HepG2 (cell line): Measurements from ENCODE around the gene IL1RAPL1. TPM values are rescaled to one million over a fixed set of nuclear protein-coding genes. Genes with fewer than 3 reads are reported as not detected.

Experiments used
- ATAC-seq: fragments of 200-7000 bp; cut with Tn5 transposase; 3 replicates; pipeline ENCODE4 v1.9.1; 2020; ENCODE audit warnings: mild to moderate bottlenecking, moderate library complexity
- BruUV-seq: library from RNA; stranded (reverse); fragments of 400-500 nt; replicated peaks from 2 replicates; lab custom pipeline; 2021; lab: Mats Ljungman, UMichigan
- CTCF ChIA-PET: fragments of 300-600 bp; formaldehyde crosslinking; extraction: SDS; loops from one replicate; lab custom pipeline; 2021; ENCODE audit warnings: low total read pairs, inconsistent platforms, low intra/inter-chr PET ratio; lab: Yijun Ruan, JAX
- POLR2A ChIA-PET: fragments of 350-600 bp; sonication (Branson Sonifier 250); formaldehyde crosslinking; loops from one replicate; lab custom pipeline; 2020; ENCODE audit warnings: antibody characterized with exemption, inconsistent platforms; lab: Yijun Ruan, JAX
- DNase-seq: peaks from one replicate; pipeline ENCODE4 v3.0.0-alpha.2; 2015; ENCODE audit warnings: low spot score
- FAIRE-seq: peaks from 3 replicates; lab custom pipeline; 2011; peaks lifted over from hg19 to GRCh38; lab: Jason Lieb, UNC
- H2AFZ ChIP-seq: one replicate; pipeline ENCODE4 v1.6.1; 2011; ENCODE audit warnings: low read length, inconsistent platforms
- H3K27ac ChIP-seq: fragments of 300-600 bp; 3 replicates; pipeline ENCODE4 v1.8.0; 2011; ENCODE audit warnings: mixed run types, mild to moderate bottlenecking, mixed read lengths, low read length, inconsistent platforms; ENCODE audit not compliant: insufficient read depth; ENCODE audit errors: extremely low read length
- H3K27me3 ChIP-seq, 2 experiments: fragments of 200-600 bp in 1 of 2; 2 replicates in 1 of 2; 3 replicates in 1 of 2; pipeline versions ENCODE4 v1.6.0 to v1.8.0; 2011; ENCODE audit warnings: low read length in 2 of 2, mild to moderate bottlenecking in 2 of 2, moderate library complexity in 2 of 2, inconsistent platforms in 1 of 2; ENCODE audit not compliant: insufficient read depth in 2 of 2, control insufficient read depth in 1 of 2
- H3K36me3 ChIP-seq, 2 experiments: fragments of 200-600 bp in 1 of 2; replicated peaks in 1 of 2; 2 replicates in 1 of 2; 3 replicates in 1 of 2; pipeline versions ENCODE4 v1.5.1 to v1.8.0; 2011; ENCODE audit warnings: low read length in 2 of 2, inconsistent platforms in 1 of 2; ENCODE audit not compliant: insufficient read depth in 2 of 2, control insufficient read depth in 1 of 2
- H3K4me1 ChIP-seq: 2 replicates; pipeline ENCODE4 v1.5.1; 2012; ENCODE audit warnings: low read length, inconsistent platforms; ENCODE audit not compliant: insufficient read depth
- H3K4me2 ChIP-seq: 2 replicates; pipeline ENCODE4 v1.6.0; 2011; ENCODE audit warnings: low read depth, low read length, inconsistent platforms
- H3K4me3 ChIP-seq, 3 experiments: fragments of 200-600 bp in 1 of 3; sonication (generic), shearing (Covaris generic) in 1 of 3; replicated peaks in 1 of 3; 2 replicates each; pipeline ENCODE4 v1.5.1; 2011 to 2016; ENCODE audit warnings: low read length in 3 of 3, inconsistent platforms in 2 of 3, low read depth in 2 of 3, mild to moderate bottlenecking in 2 of 3, control low read depth in 1 of 3, mixed read lengths in 1 of 3; ENCODE audit not compliant: insufficient read depth in 1 of 3
- H3K79me2 ChIP-seq: one replicate; pipeline ENCODE4 v1.6.1; 2011; ENCODE audit warnings: low read length, inconsistent platforms; ENCODE audit not compliant: insufficient read depth
- H3K9ac ChIP-seq: 2 replicates; pipeline ENCODE4 v1.6.0; 2011; ENCODE audit warnings: mild to moderate bottlenecking, low read depth, low read length, inconsistent platforms; ENCODE audit not compliant: insufficient read depth
- H3K9me3 ChIP-seq: 2 replicates; pipeline ENCODE4 v1.5.1; 2012; ENCODE audit warnings: mild to moderate bottlenecking, low read length
- H4K20me1 ChIP-seq: 2 replicates; pipeline ENCODE4 v1.6.0; 2011; ENCODE audit warnings: inconsistent platforms, mild to moderate bottlenecking, low read length, moderate library complexity; ENCODE audit not compliant: insufficient read depth
- ARNTL ChIP-seq: sonication (generic); formaldehyde crosslinking; IDR thresholded peaks from 2 replicates; pipeline ENCODE4 v1.4.0; 2020; ENCODE audit warnings: mild to moderate bottlenecking, missing genetic modification reagents
- DNMT3B ChIP-seq: conservative IDR thresholded peaks from 2 replicates; pipeline ENCODE4 v1.6.1; 2016; ENCODE audit warnings: missing biosample characterization, control low read depth
- KDM6A ChIP-seq: IDR thresholded peaks from 2 replicates; pipeline ENCODE4 v1.6.1; 2016; ENCODE audit warnings: low read depth
- RCOR2 ChIP-seq: IDR thresholded peaks from 2 replicates; pipeline ENCODE4 v1.6.1; 2016; ENCODE audit warnings: missing biosample characterization, missing genetic modification reagents
- TCF12 ChIP-seq, 2 experiments: fragments of 450-650 bp in 1 of 2; sonication (generic) in 1 of 2; formaldehyde crosslinking in 1 of 2; IDR thresholded peaks; 2 replicates each; pipeline versions ENCODE4 v1.6.1 to v1.8.0; 2017 to 2022; ENCODE audit warnings: antibody characterized with exemption in 1 of 2, mild to moderate bottlenecking in 1 of 2, missing genetic modification reagents in 1 of 2, moderate library complexity in 1 of 2
- TRIM22 ChIP-seq: fragments of 450-650 bp; IDR thresholded peaks from 2 replicates; pipeline ENCODE4 v1.6.1; 2017
- ZBTB38 ChIP-seq: sonication (generic); formaldehyde crosslinking; IDR thresholded peaks from 2 replicates; pipeline ENCODE4 v1.5.1; 2020; ENCODE audit warnings: mild to moderate bottlenecking, missing genetic modification reagents
- ZNF367 ChIP-seq: sonication (generic); formaldehyde crosslinking; IDR thresholded peaks from 2 replicates; pipeline ENCODE4 v1.4.0; 2020; ENCODE audit warnings: missing genetic modification reagents, borderline replicate concordance
- ZNF530 ChIP-seq: sonication (generic); formaldehyde crosslinking; IDR thresholded peaks from 2 replicates; pipeline ENCODE4 v1.5.0; 2020; ENCODE audit warnings: low read depth, mild to moderate bottlenecking, missing genetic modification reagents
- ZNF577 ChIP-seq: sonication (generic); formaldehyde crosslinking; IDR thresholded peaks from 2 replicates; pipeline ENCODE4 v1.4.0; 2020; ENCODE audit warnings: mild to moderate bottlenecking, low read depth, missing genetic modification reagents, borderline replicate concordance
- ZNF773 ChIP-seq: sonication (generic); formaldehyde crosslinking; IDR thresholded peaks from 2 replicates; pipeline ENCODE4 v1.4.0; 2020; ENCODE audit warnings: missing genetic modification reagents, borderline replicate concordance
- WGBS: methylation state at CpG from one replicate; pipeline ENCODE4 v1.1.6; 2017; ENCODE audit warnings: low lambda C conversion rate; 5-methylcytosine and 5-hydroxymethylcytosine counted together
- in situ Hi-C: cut with HindIII; loops from 2 replicates; pipeline ENCODE4 v1.10.0; 2017; ENCODE audit warnings: low pct_unique_long_range_greater_than_20kb; ENCODE audit not compliant: extremely low pct_ligation_motif_present
- intact Hi-C: fragments of 100-400 bp; cut with micrococcal nuclease; formaldehyde crosslinking; loops from one replicate; pipeline ENCODE4 v1.10.0; 2022; ENCODE audit not compliant: unreplicated experiment
- polyA plus RNA-seq, 8 experiments: library from polyadenylated mRNA; depleted of rRNA in 3 of 8; stranded (reverse) in 7 of 8; unstranded in 1 of 8; fragments of >200 nt; fragmentation: Illumina TruSeq in 4 of 8; extraction: Trizol in 4 of 8; gene quantifications; 2 replicates each; pipeline versions ENCODE4 v1.2.1 to v1.2.3, GENCODE V29; 2011 to 2016; ENCODE audit warnings: low read depth in 4 of 8, missing spikeins in 1 of 8, mixed read lengths in 1 of 8; ENCODE audit not compliant: insufficient read depth in 1 of 8
- total RNA-seq, 5 experiments: library from RNA; depleted of rRNA; stranded (reverse); fragments of >200 nt; fragmentation: Illumina TruSeq; extraction: Trizol; gene quantifications; 2 replicates each; pipeline ENCODE4 v1.2.3, GENCODE V29; 2016; ENCODE audit warnings: low read depth in 1 of 5
- TF ChIP-seq, protein P1 (sequence below): sonication (generic); formaldehyde crosslinking; IDR thresholded peaks from 2 replicates; pipeline ENCODE4 v1.4.0; 2020; ENCODE audit warnings: missing genetic modification reagents

The IL1RAPL1 gene
- total and polyA plus RNA-seq, 2 of the 13 experiments (the other 11 are each of a cell fraction or from before 2014, with no cell fraction given), result 0.04 TPM; not detected in 1

DNA sequence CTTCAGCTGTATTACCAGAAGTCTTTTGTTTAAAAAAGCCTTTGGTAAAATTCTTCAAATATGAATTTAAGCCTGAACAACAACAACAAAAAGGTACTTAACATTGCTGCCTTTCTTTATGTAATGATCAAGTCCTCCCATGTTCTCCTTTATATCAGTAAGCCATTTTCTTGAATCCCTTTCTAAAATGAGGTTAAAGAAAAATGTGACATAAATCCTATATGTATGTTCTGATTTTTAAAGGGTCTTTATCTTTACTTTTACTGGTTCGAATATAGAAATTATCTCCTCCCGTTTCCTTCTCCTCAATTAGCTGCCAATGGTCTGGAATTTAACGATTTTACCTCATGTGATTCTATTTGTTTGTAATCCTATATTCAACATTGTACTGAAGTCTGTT, 522.8 kb downstream of the IL1RAPL1 start:
- H3K4me3 ChIP-seq, result no peak overlapping the region
- H3K36me3 ChIP-seq, result no peaks in the 10 kb centered on the region
- H3K9ac ChIP-seq, result no peak overlapping the region
- no peak overlapping the region for H3K4me2 ChIP-seq
- no peaks in the 10 kb centered on the region for H4K20me1 ChIP-seq
- H3K9me3 ChIP-seq, result no peaks in the 10 kb centered on the region
- no TSS peak for BruUV-seq
- H3K27me3 ChIP-seq, result no peaks in the 10 kb centered on the region
- intact Hi-C loops (no loop called here), in situ Hi-C loops (no loop called here)
- no peak overlapping the region for H3K27ac ChIP-seq
- no peak overlapping the region for H2AFZ ChIP-seq
- ATAC-seq (no peak), FAIRE-seq (no peak), DNase-seq (no peak)
- H3K79me2 ChIP-seq, result no peaks in the 10 kb centered on the region
- ChIA-PET POLR2A (no interaction called here), CTCF (no interaction called here)
- no peak for TF ChIP-seq TRIM22
- TF ChIP-seq KDM6A (CRISPR knock-in tag), result no peak
- no peak for TF ChIP-seq ZBTB38
- no peak for TF ChIP-seq ZNF577
- TF ChIP-seq, protein P1, sequence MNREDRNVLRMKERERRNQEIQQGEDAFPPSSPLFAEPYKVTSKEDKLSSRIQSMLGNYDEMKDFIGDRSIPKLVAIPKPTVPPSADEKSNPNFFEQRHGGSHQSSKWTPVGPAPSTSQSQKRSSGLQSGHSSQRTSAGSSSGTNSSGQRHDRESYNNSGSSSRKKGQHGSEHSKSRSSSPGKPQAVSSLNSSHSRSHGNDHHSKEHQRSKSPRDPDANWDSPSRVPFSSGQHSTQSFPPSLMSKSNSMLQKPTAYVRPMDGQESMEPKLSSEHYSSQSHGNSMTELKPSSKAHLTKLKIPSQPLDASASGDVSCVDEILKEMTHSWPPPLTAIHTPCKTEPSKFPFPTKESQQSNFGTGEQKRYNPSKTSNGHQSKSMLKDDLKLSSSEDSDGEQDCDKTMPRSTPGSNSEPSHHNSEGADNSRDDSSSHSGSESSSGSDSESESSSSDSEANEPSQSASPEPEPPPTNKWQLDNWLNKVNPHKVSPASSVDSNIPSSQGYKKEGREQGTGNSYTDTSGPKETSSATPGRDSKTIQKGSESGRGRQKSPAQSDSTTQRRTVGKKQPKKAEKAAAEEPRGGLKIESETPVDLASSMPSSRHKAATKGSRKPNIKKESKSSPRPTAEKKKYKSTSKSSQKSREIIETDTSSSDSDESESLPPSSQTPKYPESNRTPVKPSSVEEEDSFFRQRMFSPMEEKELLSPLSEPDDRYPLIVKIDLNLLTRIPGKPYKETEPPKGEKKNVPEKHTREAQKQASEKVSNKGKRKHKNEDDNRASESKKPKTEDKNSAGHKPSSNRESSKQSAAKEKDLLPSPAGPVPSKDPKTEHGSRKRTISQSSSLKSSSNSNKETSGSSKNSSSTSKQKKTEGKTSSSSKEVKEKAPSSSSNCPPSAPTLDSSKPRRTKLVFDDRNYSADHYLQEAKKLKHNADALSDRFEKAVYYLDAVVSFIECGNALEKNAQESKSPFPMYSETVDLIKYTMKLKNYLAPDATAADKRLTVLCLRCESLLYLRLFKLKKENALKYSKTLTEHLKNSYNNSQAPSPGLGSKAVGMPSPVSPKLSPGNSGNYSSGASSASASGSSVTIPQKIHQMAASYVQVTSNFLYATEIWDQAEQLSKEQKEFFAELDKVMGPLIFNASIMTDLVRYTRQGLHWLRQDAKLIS (CRISPR knock-in tag), result no peak
- no peak for TF ChIP-seq ZNF367 (CRISPR knock-in tag)
- no peak for TF ChIP-seq DNMT3B (CRISPR knock-in tag)
- no peak for TF ChIP-seq ZNF773 (CRISPR knock-in tag)
- no peak for TF ChIP-seq ZNF530 (CRISPR knock-in tag)
- no peak for TF ChIP-seq ARNTL (CRISPR knock-in tag)
- TF ChIP-seq TCF12 (IDR thresholded peaks at IDR 0.05), result no peak
- TF ChIP-seq TCF12 (CRISPR knock-in tag; IDR thresholded peaks at IDR 0.05), result no peak
- no peak for TF ChIP-seq RCOR2 (CRISPR knock-in tag)
- H3K4me1 ChIP-seq, result no peaks in the 10 kb centered on the region
- WGBS, result 0% methylated on average over 3 of the region's 3 CpGs
